NCI-H1417 (cell line): ENCODE data around the gene PHTF1.
"Not testable (repeated sequence)": the region's sequence is repeated elsewhere in the genome, so short reads cannot be mapped to it uniquely, and the experiment has no call there.

Source experiments
- DNase-seq, 3 experiments: peaks; one replicate each; lab custom pipeline; 2025; lab: John Stamatoyannopoulos, UW

Gene PHTF1

GRCh38 chr1:113718621-113719020 is 40.7 kb downstream of the PHTF1 start:
- not testable (repeated sequence) for DNase-seq

- DNase-seq, result not testable (repeated sequence)
Measured at GRCh38 chr1:113717506-113717905, 41.8 kb downstream of the PHTF1 start.

GRCh38 chr1:113714606-113715269 is 44.5 kb downstream of the PHTF1 start:
- DNase-seq, result no peak

DNA sequence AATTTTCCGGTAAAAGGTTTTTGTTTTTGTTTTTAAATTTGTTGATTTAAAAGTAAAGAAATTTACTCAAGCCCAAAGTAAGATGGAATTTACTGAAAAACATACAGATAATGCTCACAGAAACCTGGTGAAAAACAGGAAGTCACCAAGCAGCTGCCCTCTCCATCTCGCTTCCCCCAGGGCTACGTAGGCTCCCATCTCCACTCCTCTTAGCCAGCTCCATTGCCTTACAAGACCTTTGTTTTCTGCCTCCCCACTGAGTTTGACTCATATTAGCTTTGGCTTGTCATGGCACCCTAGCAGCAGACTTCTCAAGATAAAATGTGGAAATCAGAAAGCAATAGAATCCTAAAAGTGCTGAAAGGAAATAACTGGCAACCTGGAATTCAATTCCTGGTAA is 57.9 kb downstream of the PHTF1 start:
- peak in 1 of 3 experiments; percentile 4 for DNase-seq

GRCh38 chr1:113694910-113695309 is 64.4 kb downstream of the PHTF1 start:
- DNase-seq, result no peak

DNA sequence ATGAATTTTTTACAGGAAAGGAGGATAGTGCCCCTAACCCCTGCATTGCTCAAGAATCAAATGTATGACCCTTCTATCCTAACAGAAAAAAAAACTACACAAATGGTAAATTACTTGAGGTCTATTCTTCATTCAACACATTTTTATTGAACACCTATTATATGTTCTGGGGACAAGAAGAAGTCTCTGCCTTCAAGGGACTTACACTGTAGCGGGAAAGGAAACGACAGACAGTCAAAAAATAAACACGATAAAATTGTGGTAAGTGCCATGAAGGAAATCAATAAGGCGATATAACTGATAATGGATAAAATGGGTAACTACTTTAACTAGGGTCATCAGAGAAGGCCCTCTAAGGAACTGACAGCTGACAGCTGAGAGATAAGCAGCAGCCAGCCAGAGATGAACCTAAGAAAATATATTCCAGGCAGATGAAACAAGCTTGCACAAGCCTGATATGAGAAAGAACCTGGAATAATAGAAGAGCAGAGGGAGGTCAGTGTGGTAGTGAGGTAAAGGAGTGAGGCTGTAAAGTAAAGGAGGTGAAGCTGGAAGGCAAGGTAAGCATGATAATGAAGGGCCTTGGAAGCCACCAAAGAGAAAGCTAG is 66.4 kb downstream of the PHTF1 start:
- no peak for DNase-seq

- no peak for DNase-seq
Measured at GRCh38 chr1:113692342-113692741, 66.9 kb downstream of the PHTF1 start.

DNA sequence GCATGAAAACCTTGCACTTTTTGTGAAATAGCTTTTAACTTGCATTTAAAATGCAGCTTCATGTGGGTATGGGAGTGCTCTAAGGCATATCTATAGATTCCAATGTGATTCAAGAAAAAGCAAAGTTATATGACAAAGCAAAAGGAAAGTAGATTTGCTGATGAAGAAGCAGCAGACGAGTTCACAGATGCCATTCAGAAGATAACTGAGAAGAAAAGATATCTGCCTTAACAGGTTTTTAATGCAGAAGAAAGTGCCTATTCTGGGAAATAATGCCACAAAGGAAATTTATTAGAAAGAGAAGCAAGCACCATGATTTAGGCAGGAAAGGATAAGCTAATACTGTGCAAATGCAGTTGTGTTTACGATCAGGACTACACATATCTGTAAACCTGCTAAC is 68.1 kb downstream of the PHTF1 start:
- no peak for DNase-seq

- no peak for DNase-seq
Measured at GRCh38 chr1:113686891-113687618, 72.2 kb downstream of the PHTF1 start.

GRCh38 chr1:113684153-113684541 is 75.1 kb downstream of the PHTF1 start:
- DNase-seq, result no peak

- no peak for DNase-seq
Measured at GRCh38 chr1:113683384-113684152, 75.7 kb downstream of the PHTF1 start.

DNA sequence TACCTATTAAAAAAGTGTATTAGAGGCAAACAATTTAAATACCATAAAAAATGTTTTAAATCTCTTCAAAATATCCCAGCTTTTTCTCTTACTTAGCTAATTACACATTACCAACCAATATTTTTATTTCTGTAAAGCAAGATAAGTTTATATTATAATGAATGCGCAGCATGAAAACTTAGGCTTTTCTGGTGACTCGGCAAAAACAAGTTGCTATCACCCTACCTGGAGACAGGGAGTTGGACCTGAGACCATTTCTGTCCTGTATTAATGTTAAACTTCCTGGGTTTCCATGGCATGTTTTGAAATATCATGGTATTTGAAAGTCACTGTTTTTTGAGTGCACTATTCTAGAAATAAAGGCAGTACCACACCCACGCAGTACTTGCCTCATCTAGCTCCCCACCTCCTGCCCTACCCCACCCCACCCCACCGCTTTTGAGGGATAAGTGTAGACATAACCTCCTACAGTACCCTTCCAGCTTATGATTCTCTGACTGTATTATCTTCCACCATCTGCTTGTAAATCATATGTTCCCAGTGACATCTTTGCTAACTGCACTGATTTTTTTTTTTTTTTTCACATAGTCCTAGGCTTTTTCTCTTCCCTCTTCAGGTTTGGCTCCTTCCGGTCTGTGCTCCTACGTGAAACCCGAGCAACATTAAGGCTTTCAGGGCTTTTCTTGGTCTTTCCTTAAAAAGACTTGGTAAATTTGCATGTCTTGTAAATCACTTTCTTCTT is 77.5 kb downstream of the PHTF1 start:
- no peak for DNase-seq

DNA sequence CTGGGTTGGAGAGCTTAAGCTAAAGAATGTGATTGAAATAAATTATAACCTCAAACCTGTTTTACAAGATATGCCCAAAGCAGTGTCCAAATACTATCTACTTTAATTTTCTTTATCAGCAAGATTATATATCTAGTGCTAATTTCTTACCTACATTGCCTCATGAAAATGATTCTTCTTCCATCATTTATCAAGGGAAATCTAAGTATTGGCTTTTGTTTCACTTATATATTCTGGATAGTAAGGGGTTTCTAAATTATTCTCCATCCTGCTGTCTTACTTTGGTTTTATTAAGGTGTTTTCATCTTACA is 81.2 kb downstream of the PHTF1 start:
- no peak for DNase-seq

DNA sequence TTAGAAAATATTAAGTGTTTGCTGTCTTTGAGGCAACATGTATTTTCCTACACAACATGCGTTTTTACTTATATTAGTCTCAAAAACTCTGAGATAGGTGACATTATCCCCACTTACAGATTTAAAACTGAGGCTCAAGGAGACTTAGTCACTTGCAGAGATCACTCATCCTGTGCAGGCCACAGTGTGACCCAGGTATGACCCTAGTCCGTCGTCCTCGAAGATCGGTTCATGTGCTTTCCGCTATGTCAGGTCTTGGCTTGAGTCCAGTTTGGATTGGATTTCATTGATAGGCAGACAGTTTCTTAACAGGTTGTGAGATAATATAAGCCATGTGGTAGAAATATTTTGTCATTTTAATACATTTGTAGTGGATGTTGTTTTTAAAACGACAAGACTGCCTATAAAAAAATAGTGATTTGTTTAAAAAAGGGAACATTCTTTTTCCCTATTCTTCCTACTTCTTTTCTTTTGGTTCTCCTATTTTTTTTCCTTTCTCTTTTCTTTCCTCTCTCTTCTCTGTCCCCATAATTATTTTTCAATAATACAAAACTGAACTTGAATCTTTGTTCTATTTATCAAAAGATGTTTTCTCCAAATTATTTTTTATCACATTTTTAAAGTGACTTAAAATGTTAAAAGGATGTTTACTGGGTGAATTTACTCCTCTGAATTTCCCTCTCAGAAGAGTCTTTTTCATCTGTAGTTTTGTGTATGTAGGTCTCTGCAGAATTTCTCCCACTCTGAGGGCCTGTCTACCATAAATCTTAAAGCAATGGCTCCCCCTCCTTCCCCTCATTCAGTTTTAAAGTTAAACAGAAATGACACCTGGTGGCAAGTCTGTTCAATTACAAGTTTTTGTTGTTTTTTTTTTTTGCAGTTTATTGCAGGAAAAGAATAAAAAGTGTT is 81.8 kb downstream of the PHTF1 start:
- DNase-seq, result peak; percentile 17 to 77 (median 30)

DNA sequence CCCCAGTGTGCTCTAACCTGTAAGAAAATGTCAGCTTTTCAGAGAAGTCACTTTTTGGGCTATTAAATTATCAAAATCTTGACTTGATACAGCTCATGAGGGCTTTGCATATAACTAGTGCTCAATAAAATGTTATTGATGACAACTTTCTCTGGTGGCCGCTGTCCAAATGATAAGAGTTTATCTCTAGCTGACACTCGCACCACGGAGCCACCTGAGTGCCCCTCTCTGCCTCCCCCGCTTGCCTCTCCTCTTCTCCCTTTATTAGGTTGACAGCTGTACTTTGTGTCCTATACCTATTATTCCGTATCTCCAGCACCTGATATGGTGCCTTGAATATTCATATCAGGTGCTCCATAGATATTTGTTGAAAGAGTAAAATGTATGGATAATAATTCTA is 82.8 kb downstream of the PHTF1 start:
- no peak for DNase-seq

GRCh38 chr1:113675302-113675701 is 84.0 kb downstream of the PHTF1 start:
- DNase-seq, result peak in 1 of 3 experiments; percentile 9

- DNase-seq, result peak in 1 of 3 experiments; percentile 14
Measured at GRCh38 chr1:113674591-113674990, 84.7 kb downstream of the PHTF1 start.

GRCh38 chr1:113672491-113672890 is 86.8 kb downstream of the PHTF1 start:
- no peak for DNase-seq

GRCh38 chr1:113670650-113671049 is 88.6 kb downstream of the PHTF1 start:
- DNase-seq, result no peak

- no peak for DNase-seq
Measured at GRCh38 chr1:113669988-113670387, 89.3 kb downstream of the PHTF1 start.

GRCh38 chr1:113666126-113666525 is 93.2 kb downstream of the PHTF1 start:
- DNase-seq, result no peak
